Right atrium auricular region (tissue), 2 donors: ENCODE measurements around the gene HAND1. TPM values are rescaled to one million over a fixed set of nuclear protein-coding genes. Genes with fewer than 3 reads are reported as not detected.

ENCODE experiments used
- DNase-seq: peaks from one replicate; pipeline ENCODE4 v3.0.0-alpha.2; 2019; ENCODE audit warnings: low spot score
- H3K27ac ChIP-seq, 2 donors: fragments of 200-600 bp; sonication (generic); 1 replicate in 1 of 2; 2 replicates in 1 of 2; pipeline ENCODE4 v1.5.1; 2016 to 2019
- H3K27me3 ChIP-seq, 2 donors: fragments of 200-600 bp; sonication (generic); one replicate each; pipeline versions ENCODE4 v1.5.1 to v1.6.0; 2017 to 2019
- H3K36me3 ChIP-seq: fragments of 200-600 bp; sonication (generic); one replicate; pipeline ENCODE4 v1.5.1; 2016
- H3K4me1 ChIP-seq, 2 donors: fragments of 200-600 bp; sonication (generic); one replicate each; pipeline versions ENCODE4 v1.5.1 to v1.6.0; 2017 to 2019
- H3K4me3 ChIP-seq, 2 donors: fragments of 200-600 bp; sonication (generic); 1 replicate in 1 of 2; 2 replicates in 1 of 2; pipeline ENCODE4 v1.5.1; 2017 to 2019; ENCODE audit warnings: mild to moderate bottlenecking in 1 of 2, moderate library complexity in 1 of 2
- H3K9me3 ChIP-seq, 2 donors: fragments of 200-600 bp; sonication (generic); one replicate each; pipeline ENCODE4 v1.5.1; 2019
- total RNA-seq, 2 donors: library from RNA; depleted of rRNA; stranded (reverse); fragments of >200 nt; gene quantifications; one replicate each; pipeline ENCODE4 v1.1.0, GENCODE V29; 2016
- TF ChIP-seq, protein P1 (sequence below), 2 donors: fragments of 200-600 bp; sonication (generic); IDR thresholded peaks; one replicate each; pipeline ENCODE4 v1.5.1; 2019; ENCODE audit warnings: antibody characterized with exemption in 2 of 2

HAND1 gene
- total RNA-seq, 2 donors from 2014 or later = 4.1 to 13.8 TPM

DNA sequence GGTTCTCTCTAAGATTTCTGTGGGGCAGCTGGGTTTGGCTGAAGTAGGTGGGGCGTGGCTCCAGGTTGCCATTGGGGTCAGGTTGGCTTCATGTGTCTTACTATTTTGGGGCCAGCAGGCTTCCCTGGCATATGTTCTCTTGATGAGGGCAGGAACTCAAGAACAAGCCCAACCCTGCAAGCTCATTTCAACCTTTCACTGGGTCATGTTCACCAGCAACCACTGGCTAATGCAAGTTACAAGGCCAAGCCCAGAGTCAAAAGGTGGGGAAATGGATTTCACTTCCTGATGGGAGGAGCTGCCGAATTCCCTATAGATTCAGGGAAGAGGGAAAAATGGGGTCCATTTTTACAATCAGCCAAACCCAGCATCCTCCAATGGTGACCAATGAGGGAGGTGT, 34.0 kb upstream of the HAND1 start:
- Histone ChIP-seq H3K27ac (no peak overlapping the region), H3K4me3 (no peak overlapping the region), H3K36me3 (no peaks in the 10 kb centered on the region), H3K9me3 (no peaks in the 10 kb centered on the region), H3K27me3 (no peaks in the 10 kb centered on the region), H3K4me1 (no peaks in the 10 kb centered on the region)
- TF ChIP-seq, protein P1, sequence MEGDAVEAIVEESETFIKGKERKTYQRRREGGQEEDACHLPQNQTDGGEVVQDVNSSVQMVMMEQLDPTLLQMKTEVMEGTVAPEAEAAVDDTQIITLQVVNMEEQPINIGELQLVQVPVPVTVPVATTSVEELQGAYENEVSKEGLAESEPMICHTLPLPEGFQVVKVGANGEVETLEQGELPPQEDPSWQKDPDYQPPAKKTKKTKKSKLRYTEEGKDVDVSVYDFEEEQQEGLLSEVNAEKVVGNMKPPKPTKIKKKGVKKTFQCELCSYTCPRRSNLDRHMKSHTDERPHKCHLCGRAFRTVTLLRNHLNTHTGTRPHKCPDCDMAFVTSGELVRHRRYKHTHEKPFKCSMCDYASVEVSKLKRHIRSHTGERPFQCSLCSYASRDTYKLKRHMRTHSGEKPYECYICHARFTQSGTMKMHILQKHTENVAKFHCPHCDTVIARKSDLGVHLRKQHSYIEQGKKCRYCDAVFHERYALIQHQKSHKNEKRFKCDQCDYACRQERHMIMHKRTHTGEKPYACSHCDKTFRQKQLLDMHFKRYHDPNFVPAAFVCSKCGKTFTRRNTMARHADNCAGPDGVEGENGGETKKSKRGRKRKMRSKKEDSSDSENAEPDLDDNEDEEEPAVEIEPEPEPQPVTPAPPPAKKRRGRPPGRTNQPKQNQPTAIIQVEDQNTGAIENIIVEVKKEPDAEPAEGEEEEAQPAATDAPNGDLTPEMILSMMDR (IDR thresholded peaks at IDR 0.05) = no peak
- DNase-seq = no peak

DNA sequence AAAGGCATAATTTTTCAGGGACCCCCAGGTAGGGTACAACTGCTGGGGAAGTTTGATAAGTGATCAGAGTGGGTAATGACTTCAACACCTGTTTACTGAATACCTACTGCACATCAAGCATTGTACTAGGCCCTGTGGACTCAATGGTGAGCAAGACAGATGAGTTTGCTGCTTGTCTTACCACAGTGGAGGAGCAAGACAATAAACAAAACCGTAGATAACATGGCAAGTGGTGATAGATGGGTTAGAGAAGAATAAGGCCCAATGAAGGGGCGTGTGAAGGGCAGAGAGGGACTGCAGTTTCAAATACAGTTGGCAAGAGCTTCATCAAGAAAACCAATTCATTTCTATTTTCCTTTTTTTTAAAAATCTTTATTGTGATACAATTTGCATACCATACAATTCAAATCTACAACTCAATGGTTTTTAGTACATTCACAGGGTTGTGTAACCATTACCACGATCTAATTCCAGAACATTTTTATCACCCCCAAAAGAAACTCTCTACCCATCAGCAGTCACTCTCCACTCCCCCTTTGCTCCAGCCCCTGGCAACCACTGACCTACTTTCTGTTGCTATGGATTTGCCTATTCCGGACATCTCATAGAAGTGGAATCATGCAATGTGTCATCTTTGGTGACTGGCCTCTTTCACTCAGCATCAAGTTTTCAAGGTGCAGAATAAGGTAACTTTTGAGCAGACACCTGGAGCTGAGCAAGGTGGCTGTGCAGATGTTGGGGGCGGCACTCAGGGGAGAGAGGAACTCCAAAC, 31.9 kb upstream of the HAND1 start:
- Histone ChIP-seq H3K27me3 (no peaks in the 10 kb centered on the region), H3K9me3 (no peaks in the 10 kb centered on the region), H3K36me3 (no peaks in the 10 kb centered on the region), H3K27ac (no peak overlapping the region), H3K4me3 (no peak overlapping the region), H3K4me1 (no peaks in the 10 kb centered on the region)
- no peak for DNase-seq
- TF ChIP-seq, protein P1 (IDR thresholded peaks at IDR 0.05) = no peak

DNA sequence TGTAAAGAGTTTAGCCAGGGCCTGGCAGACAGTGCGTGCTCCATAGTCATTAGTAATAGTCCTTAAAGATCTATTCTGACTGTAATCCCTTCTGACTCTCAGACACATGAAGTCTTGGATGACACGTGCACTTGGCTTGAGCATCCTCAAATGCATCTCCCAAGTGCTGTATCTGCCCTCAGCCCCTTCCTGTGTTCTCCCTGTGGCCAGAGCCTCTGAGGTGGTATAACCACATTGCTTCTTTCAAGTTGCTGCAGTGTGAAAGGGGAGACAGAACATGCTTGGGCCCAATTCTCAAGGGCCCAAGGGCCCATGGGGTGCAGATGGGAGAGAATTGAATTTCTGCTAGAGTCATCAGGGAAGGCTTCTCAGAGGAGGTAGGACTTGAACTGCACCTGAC, 30.1 kb upstream of the HAND1 start:
- no peaks in the 10 kb centered on the region for H3K9me3 ChIP-seq
- no peak overlapping the region for H3K4me3 ChIP-seq
- no peaks in the 10 kb centered on the region for H3K27me3 ChIP-seq
- no peaks in the 10 kb centered on the region for H3K4me1 ChIP-seq
- no peak overlapping the region for H3K27ac ChIP-seq
- TF ChIP-seq, protein P1 (IDR thresholded peaks at IDR 0.05) = no peak
- no peaks in the 10 kb centered on the region for H3K36me3 ChIP-seq
- DNase-seq = no peak

DNA sequence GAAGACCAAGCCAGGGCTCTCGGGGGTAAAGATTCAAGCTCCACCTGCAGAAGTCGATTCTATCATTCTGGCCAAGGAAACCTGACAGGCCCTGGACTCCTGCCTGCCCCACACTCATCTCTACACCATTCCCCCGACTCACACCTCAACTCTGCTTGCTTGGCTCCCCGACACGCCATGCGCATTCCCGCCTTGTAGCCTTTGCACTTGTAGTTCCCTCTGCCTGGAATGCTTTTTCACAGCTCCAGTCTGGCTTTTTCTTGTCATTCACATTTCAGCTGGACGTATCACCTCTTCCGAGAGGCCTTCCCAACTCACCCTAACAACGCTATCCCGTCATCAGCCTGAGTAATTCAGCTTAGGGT, 28.7 kb upstream of the HAND1 start:
- no peak overlapping the region for H3K27ac ChIP-seq
- TF ChIP-seq, protein P1 (IDR thresholded peaks at IDR 0.05) = no peak
- no peaks in the 10 kb centered on the region for H3K27me3 ChIP-seq
- no peak for DNase-seq
- H3K36me3 ChIP-seq = no peaks in the 10 kb centered on the region
- no peaks in the 10 kb centered on the region for H3K9me3 ChIP-seq
- H3K4me3 ChIP-seq = no peak overlapping the region
- H3K4me1 ChIP-seq = no peaks in the 10 kb centered on the region

DNA sequence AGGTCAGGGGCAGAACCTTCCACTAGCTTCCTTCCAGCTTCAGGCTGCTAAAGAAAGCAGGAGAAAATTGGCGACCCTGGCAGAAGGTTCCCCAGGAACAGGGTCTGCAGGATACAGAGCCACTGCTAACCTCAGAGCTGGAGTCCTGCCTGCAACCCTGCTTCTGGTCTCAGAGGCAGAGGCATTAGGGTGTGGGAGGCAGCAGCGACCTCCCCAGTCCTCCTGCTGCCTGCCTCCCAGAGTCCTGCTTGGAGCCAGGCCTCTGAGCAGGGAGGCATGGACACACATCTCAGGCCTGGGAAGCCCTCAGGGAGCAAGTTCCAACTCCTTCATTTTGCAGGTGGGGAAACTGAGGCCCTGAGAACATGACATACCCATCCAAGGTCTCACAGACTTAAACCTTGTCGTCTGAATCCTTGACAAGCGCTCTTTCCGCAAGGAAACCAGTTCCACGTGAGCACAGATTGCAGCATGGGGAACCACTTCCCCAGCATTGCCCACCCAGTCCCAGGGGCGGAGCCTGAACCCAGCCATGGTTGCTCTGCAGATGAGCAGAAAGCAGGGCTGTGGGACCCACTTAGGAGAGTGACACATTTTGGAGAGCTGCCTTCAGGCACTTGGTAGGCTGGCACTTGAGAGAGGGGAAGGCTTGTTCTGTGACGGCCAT, 28.2 kb upstream of the HAND1 start:
- H3K4me3 ChIP-seq = no peak overlapping the region
- no peaks in the 10 kb centered on the region for H3K27me3 ChIP-seq
- H3K4me1 ChIP-seq = no peaks in the 10 kb centered on the region
- no peaks in the 10 kb centered on the region for H3K9me3 ChIP-seq
- TF ChIP-seq, protein P1 (IDR thresholded peaks at IDR 0.05) = no peak
- H3K27ac ChIP-seq = no peak overlapping the region
- no peak for DNase-seq
- no peaks in the 10 kb centered on the region for H3K36me3 ChIP-seq
